Subcutaneous abdominal adipose tissue (tissue), 5 donors: ENCODE results near the gene HINT1.

Experiments
- H3K27ac ChIP-seq: one replicate; pipeline ENCODE4 v1.7.0; 2013; ENCODE audit warnings: low read depth, mild to moderate bottlenecking, inconsistent platforms, low read length, moderate library complexity
- H3K27me3 ChIP-seq, 5 donors: one replicate each; pipeline ENCODE4 v1.7.0; 2013; ENCODE audit warnings: low read length in 5 of 5, inconsistent platforms in 1 of 5; ENCODE audit not compliant: control insufficient read depth in 5 of 5, insufficient read depth in 4 of 5
- H3K36me3 ChIP-seq, 5 donors: one replicate each; pipeline ENCODE4 v1.7.0; 2013; ENCODE audit warnings: low read length in 5 of 5; ENCODE audit not compliant: control insufficient read depth in 5 of 5, insufficient read depth in 5 of 5
- H3K4me1 ChIP-seq, 5 donors: one replicate each; pipeline ENCODE4 v1.7.0; 2013; ENCODE audit warnings: low read length in 5 of 5, mild to moderate bottlenecking in 3 of 5, moderate library complexity in 1 of 5; ENCODE audit not compliant: control insufficient read depth in 5 of 5, insufficient read depth in 5 of 5
- H3K4me3 ChIP-seq, 5 donors: one replicate each; pipeline ENCODE4 v1.7.0; 2013; ENCODE audit warnings: low read length in 5 of 5, low read depth in 1 of 5
- H3K9ac ChIP-seq, 5 donors: one replicate each; pipeline ENCODE4 v1.7.0; 2013; ENCODE audit warnings: low read length in 5 of 5, mild to moderate bottlenecking in 4 of 5, moderate library complexity in 3 of 5
- H3K9me3 ChIP-seq, 5 donors: one replicate each; pipeline ENCODE4 v1.7.0; 2013; ENCODE audit warnings: low read length in 5 of 5; ENCODE audit not compliant: control insufficient read depth in 5 of 5
- donor health status: healthy.
- donor health status: healthy.
- donor health status: healthy.
- donor health status: healthy.
- donor health status: healthy.

HINT1 gene

GRCh38 chr5:131180407-131180806 lies 15.4 kb upstream of the HINT1 start:
- H3K27ac ChIP-seq, result no peak overlapping the region
- H3K9me3 ChIP-seq, result no peaks in the 10 kb centered on the region
- H3K4me1 ChIP-seq, result no peaks in the 10 kb centered on the region
- peaks cover 0 to 10% (median 2%) of the 10 kb centered on the region in 5 donors for H3K36me3 ChIP-seq
- no peak overlapping the region for H3K9ac ChIP-seq
- H3K4me3 ChIP-seq, result no peak overlapping the region
- H3K27me3 ChIP-seq, result no peaks in the 10 kb centered on the region

GRCh38 chr5:131171276-131171810 lies 6.3 kb upstream of the HINT1 start:
- H3K36me3 ChIP-seq, result no peaks in the 10 kb centered on the region
- H3K9me3 ChIP-seq, result no peaks in the 10 kb centered on the region
- H3K9ac ChIP-seq, result peak overlapping the region; percentile 66 to 89 (median 86)
- H3K4me1 ChIP-seq, result peaks cover 5 to 18% (median 16%) of the 10 kb centered on the region in 5 donors
- H3K4me3 ChIP-seq, result peak overlapping the region; percentile 82 to 97 (median 89)
- no peaks in the 10 kb centered on the region for H3K27me3 ChIP-seq
- peak overlapping the region; percentile 48 for H3K27ac ChIP-seq

- no peaks in the 10 kb centered on the region for H3K36me3 ChIP-seq
Measured at GRCh38 chr5:131170540-131171275, 5.7 kb upstream of the HINT1 start, which contains the start of gene LYRM7. Gene LYRM7, plus strand, starts transcription at chr5:131170944. Its CDS starts 77 bp downstream, at chr5:131171021.

GRCh38 chr5:131169810-131170539 lies 4.9 kb upstream of the HINT1 start:
- Histone ChIP-seq H3K36me3 (no peaks in the 10 kb centered on the region), H3K4me3 (peak overlapping the region; percentile 76 to 97 (median 87)), H3K27me3 (no peaks in the 10 kb centered on the region), H3K4me1 (peaks cover 5 to 26% (median 22%) of the 10 kb centered on the region in 5 donors), H3K27ac (peak overlapping the region; percentile 48), H3K9ac (peak overlapping the region; percentile 2 to 86 (median 65)), H3K9me3 (no peaks in the 10 kb centered on the region)

More at GRCh38 chr5:131170540-131171275, 5.7 kb upstream of the HINT1 start, which contains the start of gene LYRM7:
- Histone ChIP-seq H3K27ac (peak within 1 kb of the TSS; percentile 48), H3K27me3 (no peaks in the 10 kb centered on the region), H3K9me3 (no peaks in the 10 kb centered on the region), H3K4me3 (peak within 1 kb of the TSS; percentile 82 to 97 (median 89)), H3K4me1 (peaks cover 5 to 20% (median 16%) of the 10 kb centered on the region in 5 donors), H3K9ac (peak within 1 kb of the TSS; percentile 66 to 89 (median 86))

- Histone ChIP-seq H3K9me3 (no peaks in the 10 kb centered on the region), H3K36me3 (no peaks in the 10 kb centered on the region), H3K27me3 (no peaks in the 10 kb centered on the region), H3K9ac (no peak overlapping the region), H3K4me1 (peaks cover 5 to 39% (median 34%) of the 10 kb centered on the region in 5 donors), H3K4me3 (no peak overlapping the region), H3K27ac (no peak overlapping the region)
Measured at GRCh38 chr5:131167615-131168014, 2.6 kb upstream of the HINT1 start.

GRCh38 chr5:131164191-131165118 lies 601 bp downstream of the HINT1 start:
- Histone ChIP-seq H3K9ac (peak overlapping the region; percentile 94 to 97 (median 97)), H3K27me3 (no peaks in the 10 kb centered on the region), H3K36me3 (peaks cover 15 to 28% (median 20%) of the 10 kb centered on the region in 5 donors), H3K4me3 (peak overlapping the region; percentile 89 to 98 (median 93)), H3K27ac (peak overlapping the region; percentile 99), H3K4me1 (peaks cover 0 to 23% (median 18%) of the 10 kb centered on the region in 5 donors), H3K9me3 (no peaks in the 10 kb centered on the region)

GRCh38 chr5:131163276-131164119 lies 1.6 kb downstream of the HINT1 start:
- Histone ChIP-seq H3K36me3 (peaks cover 21 to 35% (median 28%) of the 10 kb centered on the region in 5 donors), H3K9ac (peak overlapping the region; percentile 94 to 97 (median 97)), H3K27me3 (no peaks in the 10 kb centered on the region), H3K4me1 (peaks cover 0 to 23% (median 18%) of the 10 kb centered on the region in 5 donors), H3K4me3 (peak overlapping the region; percentile 75 to 98 (median 93)), H3K27ac (peak overlapping the region; percentile 99), H3K9me3 (no peaks in the 10 kb centered on the region)

- peaks cover 21 to 36% (median 30%) of the 10 kb centered on the region in 5 donors for H3K36me3 ChIP-seq
- no peaks in the 10 kb centered on the region for H3K27me3 ChIP-seq
Measured at GRCh38 chr5:131160134-131160533, 4.9 kb downstream of the HINT1 start.

More at GRCh38 chr5:131160134-131160533, 4.9 kb downstream of the HINT1 start:
- no peak overlapping the region for H3K9ac ChIP-seq
- H3K4me1 ChIP-seq, result peaks cover 0 to 17% (median 12%) of the 10 kb centered on the region in 5 donors
- H3K4me3 ChIP-seq, result no peak overlapping the region
- H3K9me3 ChIP-seq, result no peaks in the 10 kb centered on the region
- H3K27ac ChIP-seq, result no peak overlapping the region
